Stimulated activated CD4-positive, alpha-beta T cell treated with anti-CD3 and anti-CD28 coated beads, Interleukin-4, amount 100 ng/mL, for 48 hours (primary cell): ENCODE results near the gene ABCC3.

Experiments used
- DNase-seq, 2 donors: peaks; one replicate each; pipeline ENCODE4 v3.0.0-alpha.2; 2020; ENCODE audit warnings: low read depth in 2 of 2

ABCC3 gene

DNA sequence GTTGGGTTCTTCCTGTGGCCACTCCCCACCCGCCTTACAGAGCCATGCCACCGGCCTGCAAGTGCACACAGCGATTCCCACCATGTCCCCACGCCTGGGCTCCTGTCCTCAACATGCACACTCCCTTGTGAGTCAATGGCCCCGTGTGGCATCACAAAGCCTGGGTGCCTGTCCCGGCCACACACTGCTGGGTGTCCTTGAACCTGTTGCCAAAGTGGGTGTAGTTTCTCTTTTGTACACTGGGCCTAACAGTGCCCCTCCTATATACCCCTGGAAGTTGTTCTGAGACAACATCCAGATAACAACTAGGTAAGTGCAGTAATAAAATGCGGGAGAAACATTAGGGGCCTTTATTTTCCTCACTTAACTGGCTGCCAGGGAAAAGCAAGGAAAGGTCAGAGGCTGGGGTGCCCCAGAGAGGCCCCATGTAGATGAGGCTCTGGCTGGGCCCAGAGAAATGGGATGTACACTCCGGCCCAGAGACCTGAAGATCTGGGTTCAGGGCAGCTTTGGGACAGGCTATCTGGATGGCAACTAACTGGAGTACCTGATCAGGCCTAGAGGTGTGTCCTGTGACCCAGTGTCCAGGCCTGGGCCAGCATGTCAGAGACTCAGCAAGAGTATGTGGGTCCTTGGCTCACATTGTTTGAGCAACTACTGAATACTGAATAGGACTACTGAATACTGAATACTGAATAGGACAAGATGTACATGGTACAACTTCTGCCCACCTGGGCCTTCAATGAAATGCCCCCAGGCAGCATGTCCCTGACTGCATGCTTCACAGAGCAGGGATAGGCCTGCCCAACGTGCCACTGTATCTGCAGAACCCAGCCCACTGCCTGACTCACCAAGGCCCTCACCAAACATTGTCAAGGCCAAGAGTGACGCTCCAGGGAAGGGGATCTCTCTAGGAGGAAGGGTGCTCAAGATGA lies 8.3 kb downstream of the ABCC3 start:
- DNase-seq, result no peak

DNA sequence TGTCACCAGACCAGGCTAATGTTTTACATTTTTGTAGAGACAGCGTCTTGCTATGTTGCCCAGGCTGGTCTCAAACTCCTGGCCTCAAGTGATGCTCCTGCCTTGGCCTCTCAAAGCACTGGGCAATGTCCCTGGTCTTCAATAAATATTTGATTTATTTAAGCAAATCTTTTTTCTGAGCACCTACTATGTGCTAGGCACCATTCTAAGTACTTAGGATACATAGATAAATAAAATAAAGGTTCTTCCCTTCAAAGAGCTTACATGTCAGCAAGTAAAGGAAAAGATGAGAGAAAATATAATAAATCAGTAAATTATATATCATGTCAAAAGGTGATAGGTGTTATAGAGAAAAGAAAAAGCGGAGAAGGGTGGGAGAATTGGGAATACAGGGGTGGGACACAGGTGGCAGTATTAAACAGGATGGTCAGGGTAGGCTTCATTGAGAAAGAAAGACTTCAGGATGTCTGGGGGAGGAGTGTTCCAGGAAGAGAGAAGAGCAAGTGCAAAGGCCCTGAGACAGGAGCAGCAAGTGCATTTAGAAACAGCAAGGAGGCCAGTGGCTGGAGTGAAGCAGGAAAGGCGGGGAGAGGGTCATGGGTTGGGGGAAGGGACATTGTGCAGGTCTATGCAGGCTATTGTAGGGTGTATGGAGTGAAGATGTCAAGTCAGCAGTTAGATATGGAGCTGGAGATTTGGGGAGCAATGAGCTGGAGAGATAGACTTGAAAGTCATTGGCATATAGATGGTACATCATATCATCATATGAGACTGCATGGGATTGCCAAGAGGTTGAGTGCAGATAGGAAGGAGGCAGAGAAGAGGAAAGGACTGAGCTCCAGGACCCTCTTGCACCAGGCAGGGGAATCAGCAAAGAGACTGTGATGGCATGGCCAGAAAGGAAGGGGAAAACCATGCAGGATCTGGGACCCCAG lies 11.3 kb downstream of the ABCC3 start:
- DNase-seq, result no peak

DNA sequence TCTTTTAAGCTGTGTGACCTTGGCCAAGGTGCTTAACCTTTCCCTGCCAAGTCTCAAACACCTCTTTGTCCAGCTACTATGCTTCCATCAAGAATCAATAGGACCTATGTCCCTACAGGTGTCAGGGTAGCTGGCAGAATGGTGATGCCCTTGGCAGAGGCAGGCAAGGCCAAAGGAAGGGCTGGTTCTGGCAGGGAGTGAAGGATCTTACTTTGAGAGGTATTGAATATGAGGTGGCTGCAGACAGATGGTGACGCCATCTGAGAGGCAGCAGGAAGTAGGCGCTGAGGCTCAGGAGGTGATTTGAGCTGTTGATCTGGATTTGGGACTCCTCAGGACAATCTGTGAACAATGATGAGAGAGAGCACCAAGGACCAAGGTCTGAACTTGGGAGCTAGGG lies 12.5 kb downstream of the ABCC3 start:
- DNase-seq, result no peak

DNA sequence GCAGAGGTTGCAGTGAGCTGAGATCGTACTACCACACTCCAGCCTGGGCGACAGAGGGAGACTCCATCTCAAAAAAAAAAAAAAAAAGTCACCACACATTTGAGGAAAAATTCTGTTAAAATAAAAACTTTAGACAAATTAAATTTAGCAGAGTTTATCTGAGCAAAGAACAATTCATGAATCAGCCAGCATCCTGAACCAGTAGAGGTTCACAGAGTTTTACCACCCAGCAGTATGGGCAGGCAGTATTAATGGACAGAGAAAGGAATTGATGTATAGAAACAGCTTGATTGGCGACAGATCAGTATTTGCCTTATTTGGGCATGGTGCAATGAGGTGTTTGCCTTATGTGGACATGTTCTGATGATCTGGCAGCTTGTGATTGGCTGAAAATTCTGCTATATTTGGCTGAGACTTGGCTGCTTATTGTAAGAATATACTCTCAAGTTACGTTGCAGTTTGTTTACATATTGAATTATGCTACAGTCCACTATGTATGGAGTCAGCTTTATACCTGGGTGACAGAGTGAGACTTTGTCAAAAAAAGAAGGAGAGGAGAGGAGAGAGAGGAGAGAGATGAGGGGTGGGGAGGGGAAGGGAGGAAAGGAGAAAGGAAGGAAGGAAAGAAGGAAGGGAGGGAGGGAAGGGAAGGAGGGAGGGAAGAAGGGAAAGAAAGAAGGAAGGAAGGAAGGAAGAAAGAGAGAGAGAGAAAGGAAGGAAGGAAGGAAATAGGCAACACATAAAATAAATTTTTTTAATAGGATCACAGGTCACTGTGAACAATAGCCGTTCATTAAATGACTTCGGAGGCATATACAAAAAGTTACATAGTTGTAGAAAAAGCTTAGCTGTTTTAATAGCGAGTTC lies 14.6 kb downstream of the ABCC3 start:
- no peak for DNase-seq

DNA sequence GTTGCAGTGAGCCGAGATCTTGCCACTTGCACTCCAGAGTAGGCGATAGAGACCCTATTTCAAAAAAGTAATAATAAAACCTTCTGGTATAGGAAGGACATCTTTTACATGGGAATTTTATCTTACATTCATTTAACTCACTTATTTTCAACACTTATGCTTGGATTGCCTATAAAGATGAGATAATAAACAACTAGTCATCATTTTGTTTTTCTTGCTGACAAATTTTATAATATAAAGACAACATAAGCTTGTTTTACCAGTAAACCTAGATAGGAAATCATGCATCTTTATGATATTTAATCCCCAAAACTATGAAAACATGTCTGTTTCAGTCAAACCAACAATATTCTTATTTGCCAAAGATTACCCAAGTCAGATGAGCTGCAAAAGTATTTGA lies 17.0 kb downstream of the ABCC3 start:
- DNase-seq, result no peak

DNA sequence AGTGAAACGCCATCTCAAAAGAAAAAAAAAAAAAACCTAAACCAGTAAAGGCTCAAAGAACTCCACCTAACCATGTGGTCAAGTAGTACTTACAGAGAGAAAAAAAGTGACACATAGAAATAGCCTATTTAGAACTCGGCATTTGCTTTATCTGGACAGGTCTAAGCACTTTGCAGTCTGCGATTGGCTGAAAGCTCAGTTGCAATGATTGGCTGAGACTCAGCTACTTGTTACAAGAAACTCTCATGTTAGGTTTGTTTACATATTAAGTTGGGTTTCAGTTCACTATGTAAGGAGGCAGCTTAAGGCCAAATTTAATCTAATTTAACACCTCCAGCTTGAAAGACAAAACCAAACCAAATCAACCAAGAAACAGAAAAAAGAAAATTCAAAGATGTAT lies 19.1 kb downstream of the ABCC3 start:
- DNase-seq, result no peak

DNA sequence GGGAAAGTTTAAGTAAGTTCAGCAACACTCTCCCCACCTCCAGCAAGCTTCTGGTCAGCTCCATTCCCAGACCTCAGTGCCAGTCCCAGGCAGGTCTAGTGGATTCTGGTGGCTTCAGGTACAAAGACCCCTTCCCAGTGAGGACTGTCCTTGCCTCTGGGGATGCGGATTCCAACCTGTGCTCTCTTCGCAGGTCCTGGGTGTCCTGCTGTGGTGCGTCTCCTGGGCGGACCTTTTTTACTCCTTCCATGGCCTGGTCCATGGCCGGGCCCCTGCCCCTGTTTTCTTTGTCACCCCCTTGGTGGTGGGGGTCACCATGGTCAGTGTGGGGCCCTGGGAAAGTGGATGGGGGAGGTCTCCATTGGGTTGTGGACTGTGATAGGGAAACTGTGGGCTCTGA lies 21.8 kb downstream of the ABCC3 start:
- DNase-seq, result no peak

DNA sequence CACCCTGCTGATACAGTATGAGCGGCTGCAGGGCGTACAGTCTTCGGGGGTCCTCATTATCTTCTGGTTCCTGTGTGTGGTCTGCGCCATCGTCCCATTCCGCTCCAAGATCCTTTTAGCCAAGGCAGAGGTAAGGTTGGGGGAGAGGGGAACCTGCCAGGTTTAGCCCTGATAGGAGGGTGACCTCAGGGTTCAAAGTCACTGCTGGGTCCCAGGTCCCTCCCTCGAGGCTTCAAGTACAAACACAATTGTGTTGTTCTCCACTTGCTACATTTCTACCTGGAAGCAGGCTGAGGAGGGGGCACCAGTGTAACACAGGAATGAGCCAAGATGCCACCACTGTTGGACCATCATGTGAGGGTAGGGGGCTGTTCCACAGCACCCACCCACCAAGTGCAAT lies 22.4 kb downstream of the ABCC3 start:
- DNase-seq, result no peak

DNA sequence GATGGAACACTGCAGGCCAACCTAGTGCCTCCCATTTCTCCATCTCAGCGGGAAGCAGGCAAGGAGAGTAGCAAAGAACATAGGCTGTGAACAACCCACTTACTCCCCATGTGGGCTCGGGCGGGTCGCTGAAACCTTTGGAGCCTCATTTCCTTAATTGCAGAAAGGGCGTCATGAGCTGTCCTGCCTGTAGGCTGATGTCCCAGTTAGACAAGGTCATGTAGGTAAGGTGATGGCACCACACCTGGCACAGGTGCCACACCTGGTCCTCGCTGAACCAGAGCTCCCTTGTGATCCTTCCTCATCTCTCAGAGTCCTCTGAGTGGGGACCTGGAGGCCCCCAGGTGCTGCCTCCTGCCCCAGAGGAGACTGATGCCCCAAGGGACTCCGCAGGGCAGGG lies 22.9 kb downstream of the ABCC3 start:
- no peak for DNase-seq

DNA sequence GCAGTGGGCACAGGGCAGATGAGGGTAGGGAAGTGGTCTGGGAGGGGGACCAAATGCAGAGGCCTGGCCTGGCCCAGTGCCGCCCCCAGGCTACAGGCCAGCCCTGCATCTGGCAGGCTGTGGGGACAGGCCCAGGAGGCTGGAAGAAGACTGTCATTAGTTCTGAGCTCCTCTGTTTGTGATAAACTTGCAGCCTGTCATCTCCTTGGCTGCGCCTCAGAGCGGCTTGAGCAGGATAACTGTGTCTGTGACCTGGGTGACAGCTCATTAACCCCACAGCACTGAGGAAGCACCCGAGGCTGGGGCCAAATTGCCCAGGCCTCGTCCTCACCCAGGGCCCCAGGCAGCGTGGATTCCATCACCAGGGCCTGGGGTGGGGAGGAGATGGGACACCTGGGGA lies 23.9 kb downstream of the ABCC3 start:
- no peak for DNase-seq

DNA sequence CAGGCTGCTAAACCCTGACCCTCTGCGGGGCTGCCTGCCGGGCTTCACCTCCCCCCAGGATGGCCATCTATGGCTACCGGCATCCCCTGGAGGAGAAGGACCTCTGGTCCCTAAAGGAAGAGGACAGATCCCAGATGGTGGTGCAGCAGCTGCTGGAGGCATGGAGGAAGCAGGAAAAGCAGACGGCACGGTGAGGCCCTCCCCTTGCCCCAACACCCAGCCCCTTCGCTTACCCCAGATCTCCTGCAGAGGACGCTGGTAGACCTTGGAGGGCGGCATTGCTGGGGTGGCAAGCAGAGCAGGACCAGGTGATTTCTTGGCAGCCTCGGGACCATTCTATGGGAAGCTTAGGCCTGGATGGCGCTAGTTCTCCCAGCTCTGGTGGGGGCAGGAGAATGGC lies 24.5 kb downstream of the ABCC3 start:
- no peak for DNase-seq

DNA sequence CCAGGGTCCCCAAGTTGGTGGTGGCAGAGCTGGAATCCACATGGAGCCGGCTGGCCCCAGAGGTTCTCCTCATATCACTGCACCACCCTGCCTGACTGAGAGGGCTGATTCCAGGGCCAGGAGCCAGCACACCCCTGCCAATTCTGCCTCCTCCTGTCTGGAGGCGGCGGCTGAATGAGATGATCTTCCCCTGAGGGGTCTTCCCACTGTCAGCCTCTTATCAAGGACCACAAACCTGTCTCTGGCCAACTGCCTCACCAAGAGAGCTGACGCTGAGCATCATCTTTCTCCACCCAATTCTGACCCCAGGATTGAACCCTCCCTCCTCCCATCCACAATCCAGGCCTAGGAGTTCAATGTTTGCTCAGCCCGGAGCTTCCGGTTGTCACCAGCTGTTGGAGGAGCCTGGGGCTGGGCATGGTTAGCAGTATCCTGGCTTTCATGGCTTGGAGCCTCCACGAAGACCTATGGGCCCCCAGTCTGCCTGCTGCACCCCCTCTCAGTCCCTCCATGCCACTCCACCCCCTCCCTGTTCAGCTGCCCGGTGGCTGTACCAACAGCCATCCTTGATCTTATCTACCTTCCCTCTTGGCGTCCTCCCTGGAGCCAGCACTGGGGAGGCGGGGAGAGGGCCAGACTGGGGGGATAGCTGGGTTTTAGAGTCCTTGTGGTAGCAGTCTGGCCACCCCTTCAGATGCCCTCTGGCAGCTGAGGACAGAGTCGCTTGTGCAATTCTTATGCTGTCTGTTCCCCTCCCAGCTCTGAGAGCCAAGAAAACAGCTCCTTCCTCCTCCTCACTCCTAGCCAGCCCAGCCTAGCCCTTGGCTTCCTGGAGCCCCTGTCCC lies 25.6 kb downstream of the ABCC3 start:
- DNase-seq, result no peak

DNA sequence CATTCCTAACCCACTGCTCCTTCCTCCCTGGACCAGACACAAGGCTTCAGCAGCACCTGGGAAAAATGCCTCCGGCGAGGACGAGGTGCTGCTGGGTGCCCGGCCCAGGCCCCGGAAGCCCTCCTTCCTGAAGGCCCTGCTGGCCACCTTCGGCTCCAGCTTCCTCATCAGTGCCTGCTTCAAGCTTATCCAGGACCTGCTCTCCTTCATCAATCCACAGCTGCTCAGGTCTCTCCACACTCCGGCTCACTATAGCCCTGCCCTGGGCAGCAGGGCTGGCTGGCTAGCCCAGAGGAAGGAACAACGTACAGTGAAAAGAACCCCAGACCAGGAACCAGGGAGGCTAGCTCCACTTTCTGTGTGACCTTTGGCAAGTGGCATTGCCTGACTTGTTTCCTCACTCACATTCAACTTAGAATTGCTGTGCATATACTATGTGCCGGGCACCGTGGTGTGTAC lies 26.2 kb downstream of the ABCC3 start:
- no peak for DNase-seq

DNA sequence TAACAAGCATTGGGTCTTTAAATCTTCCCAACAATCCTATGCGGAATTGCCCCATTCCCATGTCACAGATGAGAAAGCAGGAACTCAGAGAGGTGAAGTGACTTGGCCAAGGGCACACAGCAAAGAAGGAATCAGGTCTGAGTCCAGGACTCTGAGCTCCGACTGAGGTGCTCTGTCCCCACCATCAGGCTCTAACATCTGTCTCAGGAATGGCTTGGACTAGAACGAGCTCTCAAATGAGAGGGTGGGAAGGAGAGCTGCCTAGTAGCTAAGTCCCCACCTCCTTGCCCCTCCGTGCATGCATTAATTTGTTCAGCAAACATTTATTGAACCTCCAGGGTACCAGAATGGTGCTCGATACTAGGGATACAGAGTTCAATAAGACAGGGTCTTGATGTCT lies 26.7 kb downstream of the ABCC3 start:
- no peak for DNase-seq

DNA sequence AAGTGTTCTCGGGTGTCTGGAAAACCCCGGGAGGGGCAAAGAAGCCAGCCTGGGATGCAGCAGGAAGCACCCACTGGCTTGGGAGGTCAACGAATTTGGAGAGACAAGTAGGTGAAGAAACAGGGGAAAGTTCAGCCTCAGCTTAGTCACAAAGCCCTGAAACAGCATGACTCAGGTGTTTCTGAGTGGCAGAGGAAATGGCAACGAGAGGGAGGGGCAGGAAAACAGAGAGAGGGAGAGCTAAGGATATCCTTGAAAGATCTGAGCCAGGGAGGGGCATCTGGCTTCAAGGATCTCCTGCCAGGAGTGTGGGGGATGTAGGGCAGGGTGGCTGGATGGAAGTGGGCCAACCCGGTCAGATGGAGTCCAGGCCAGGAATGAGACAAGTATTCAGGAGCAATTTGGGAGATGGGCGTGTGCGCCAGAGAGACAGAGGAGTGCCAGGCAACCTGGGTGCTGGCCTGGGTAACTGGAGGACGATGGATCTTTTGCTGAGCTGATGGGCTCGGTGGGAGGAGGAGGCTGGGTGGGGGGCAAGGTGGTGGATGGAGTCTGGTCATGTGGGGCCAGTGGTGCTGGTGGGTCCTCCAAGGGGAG lies 27.2 kb downstream of the ABCC3 start:
- peak; percentile 6 to 32 for DNase-seq

DNA sequence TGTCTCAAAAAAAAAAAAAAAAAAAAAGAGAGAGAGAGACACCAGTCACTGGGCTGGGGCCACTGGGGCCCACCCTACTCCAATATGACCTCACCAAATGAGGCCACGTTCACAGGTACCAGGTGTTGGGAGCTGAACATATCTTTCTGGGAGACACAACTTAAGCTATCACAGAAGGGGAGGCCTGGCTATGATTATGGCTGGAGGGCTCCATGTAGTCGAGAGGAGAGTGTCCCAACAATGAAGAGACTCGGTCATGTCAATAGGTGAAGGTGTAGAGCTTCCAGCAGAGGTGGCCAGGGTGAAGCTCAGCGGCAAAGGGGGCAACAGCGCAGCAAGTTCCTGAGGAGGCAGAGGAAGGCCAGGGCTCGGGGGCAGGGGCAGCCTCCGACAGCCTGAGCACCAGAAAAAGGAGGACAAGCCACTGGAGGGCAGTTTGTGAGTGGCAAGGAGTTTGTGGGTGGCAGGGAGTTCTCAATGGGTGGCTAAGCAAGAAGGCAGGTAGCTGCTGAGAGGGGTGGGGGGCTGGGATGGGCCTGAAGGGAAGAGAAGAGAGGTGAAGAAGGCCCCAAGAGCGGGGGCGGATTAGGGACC lies 28.0 kb downstream of the ABCC3 start:
- DNase-seq, result no peak

DNA sequence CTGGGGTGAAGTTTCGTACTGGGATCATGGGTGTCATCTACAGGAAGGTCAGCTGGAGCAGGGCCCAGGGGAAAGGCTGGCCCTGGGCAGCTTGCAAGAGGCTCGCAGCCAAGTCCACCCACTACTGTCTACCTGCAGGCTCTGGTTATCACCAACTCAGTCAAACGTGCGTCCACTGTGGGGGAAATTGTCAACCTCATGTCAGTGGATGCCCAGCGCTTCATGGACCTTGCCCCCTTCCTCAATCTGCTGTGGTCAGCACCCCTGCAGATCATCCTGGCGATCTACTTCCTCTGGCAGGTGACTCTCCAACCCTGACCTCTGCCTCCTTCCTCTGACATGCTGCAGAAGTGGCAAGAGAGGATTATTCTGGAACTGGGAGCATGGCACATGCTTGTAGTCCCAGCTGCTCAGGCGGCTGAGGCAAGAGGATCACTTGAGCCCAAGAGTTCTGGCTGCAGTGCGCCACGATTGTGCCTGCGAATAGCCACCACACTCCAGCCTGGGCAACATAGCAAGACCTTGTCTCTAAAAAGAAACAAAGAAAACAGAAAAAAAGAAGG lies 29.2 kb downstream of the ABCC3 start:
- DNase-seq, result no peak

DNA sequence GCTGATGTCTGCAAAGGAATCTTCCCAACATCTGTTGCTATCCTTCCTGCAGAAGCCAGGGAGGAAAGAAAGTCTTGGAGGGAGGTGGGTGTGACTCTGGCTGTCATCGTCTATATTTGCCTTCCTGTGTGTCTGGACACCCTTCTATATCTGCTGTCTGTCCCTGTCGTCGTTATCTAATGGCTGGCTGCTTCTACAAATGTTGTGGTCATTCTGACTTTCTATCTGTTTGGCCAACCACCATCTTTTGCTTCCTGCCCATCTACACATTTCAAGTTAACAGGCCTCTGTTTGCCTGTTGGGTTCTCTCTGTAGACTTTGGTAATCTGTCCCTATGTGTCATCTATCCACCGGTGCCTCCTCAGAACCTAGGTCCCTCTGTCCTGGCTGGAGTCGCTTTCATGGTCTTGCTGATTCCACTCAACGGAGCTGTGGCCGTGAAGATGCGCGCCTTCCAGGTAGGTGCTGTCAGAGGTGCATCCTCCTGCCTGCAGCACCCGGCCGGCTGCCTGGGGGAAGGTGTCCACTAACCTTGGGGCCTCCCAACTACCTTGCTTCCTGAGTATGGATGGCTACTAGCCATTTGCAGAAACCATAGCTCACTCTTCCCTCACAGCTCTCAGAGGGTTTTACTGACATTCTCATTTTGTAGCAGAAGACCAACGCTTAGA lies 30.2 kb downstream of the ABCC3 start:
- DNase-seq, result no peak

DNA sequence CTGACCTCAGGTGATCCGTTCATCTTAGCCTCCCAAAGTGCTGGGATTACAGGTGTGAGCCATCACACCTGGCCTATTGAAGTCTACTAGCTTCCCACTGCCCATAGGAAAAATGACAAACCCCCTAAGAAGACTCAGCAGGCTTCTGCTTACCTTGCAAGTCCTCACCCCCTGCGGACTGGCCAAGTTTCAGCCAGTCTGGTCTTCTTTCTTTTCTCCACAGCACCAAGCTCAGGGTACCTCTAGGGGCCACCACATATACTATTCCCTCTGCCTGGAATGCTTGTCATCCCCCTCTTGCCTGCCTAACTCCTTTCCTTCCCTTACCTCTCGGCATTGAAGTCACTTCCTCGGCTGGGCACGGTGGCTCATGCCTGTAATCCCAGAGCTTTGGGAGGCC lies 31.2 kb downstream of the ABCC3 start:
- no peak for DNase-seq
